Suppressor macrophage treated with lipopolysaccharide for 1 hour (primary cell): ENCODE measurements around the gene CTDP1.
"Not testable (repeated sequence)": the region's sequence is repeated elsewhere in the genome, so short reads cannot be mapped to it uniquely, and the experiment has no call there.

Experiments used
- DNase-seq, 3 donors: peaks; one replicate each; pipeline ENCODE4 v3.0.0-alpha.2; 2020 to 2022

CTDP1 gene

GRCh38 chr18:79748321-79749180, 68.9 kb downstream of the CTDP1 start:
- no peak for DNase-seq

GRCh38 chr18:79749251-79750191, 69.9 kb downstream of the CTDP1 start:
- DNase-seq: no peak

- no peak for DNase-seq
Measured at GRCh38 chr18:79750980-79751571, 71.5 kb downstream of the CTDP1 start.

- not testable (repeated sequence) for DNase-seq
Measured at GRCh38 chr18:79751918-79752578, 72.4 kb downstream of the CTDP1 start.

GRCh38 chr18:79752946-79753345, 73.3 kb downstream of the CTDP1 start:
- DNase-seq: not testable (repeated sequence)

GRCh38 chr18:79753391-79753851, 73.8 kb downstream of the CTDP1 start:
- DNase-seq: no peak

- DNase-seq: no peak
Measured at GRCh38 chr18:79754022-79754761, 74.6 kb downstream of the CTDP1 start.

- DNase-seq: no peak
Measured at GRCh38 chr18:79754831-79755351, 75.3 kb downstream of the CTDP1 start.

GRCh38 chr18:79755496-79756142, 76.0 kb downstream of the CTDP1 start:
- no peak for DNase-seq

GRCh38 chr18:79756143-79756500, 76.5 kb downstream of the CTDP1 start:
- DNase-seq: no peak

GRCh38 chr18:79756826-79757225, 77.2 kb downstream of the CTDP1 start:
- DNase-seq: no peak

GRCh38 chr18:79760348-79760747, 80.7 kb downstream of the CTDP1 start:
- no peak for DNase-seq

GRCh38 chr18:79760881-79761280, 81.3 kb downstream of the CTDP1 start:
- no peak for DNase-seq

- no peak for DNase-seq
Measured at GRCh38 chr18:79763407-79763806, 83.8 kb downstream of the CTDP1 start.

- DNase-seq: no peak
Measured at GRCh38 chr18:79764131-79764530, 84.5 kb downstream of the CTDP1 start.

GRCh38 chr18:79765491-79766245, 86.1 kb downstream of the CTDP1 start:
- DNase-seq: no peak

GRCh38 chr18:79766308-79766707, 86.7 kb downstream of the CTDP1 start:
- DNase-seq: no peak

GRCh38 chr18:79768745-79769144, 89.1 kb downstream of the CTDP1 start:
- DNase-seq: no peak

GRCh38 chr18:79769698-79770500, 90.3 kb downstream of the CTDP1 start:
- no peak for DNase-seq

GRCh38 chr18:79770501-79770815, 90.9 kb downstream of the CTDP1 start:
- no peak for DNase-seq
